Gastrocnemius medialis (tissue), 4 donors: ENCODE data around the gene KERA.

Experiments
- POLR2A ChIP-seq, 2 donors: fragments of 450-650 bp; IDR thresholded peaks; one replicate each; pipeline ENCODE4 v1.6.1; 2017; ENCODE audit warnings: antibody characterized with exemption in 2 of 2, mild to moderate bottlenecking in 2 of 2, moderate library complexity in 2 of 2
- TF ChIP-seq, protein P1 (sequence below), 5 experiments: fragments of 450-650 bp in 3 of 5; fragments of 200-600 bp in 2 of 5; sonication (generic) in 2 of 5; IDR thresholded peaks in 4 of 5; conservative IDR thresholded peaks in 1 of 5; 1 replicate in 4 of 5; 2 replicates in 1 of 5; pipeline ENCODE4 v1.5.1; 2016 to 2019; ENCODE audit warnings: antibody characterized with exemption in 5 of 5, mild to moderate bottlenecking in 3 of 5, moderate library complexity in 3 of 5

- TF ChIP-seq POLR2A (IDR thresholded peaks at IDR 0.05) = no peak
- TF ChIP-seq, protein P1, sequence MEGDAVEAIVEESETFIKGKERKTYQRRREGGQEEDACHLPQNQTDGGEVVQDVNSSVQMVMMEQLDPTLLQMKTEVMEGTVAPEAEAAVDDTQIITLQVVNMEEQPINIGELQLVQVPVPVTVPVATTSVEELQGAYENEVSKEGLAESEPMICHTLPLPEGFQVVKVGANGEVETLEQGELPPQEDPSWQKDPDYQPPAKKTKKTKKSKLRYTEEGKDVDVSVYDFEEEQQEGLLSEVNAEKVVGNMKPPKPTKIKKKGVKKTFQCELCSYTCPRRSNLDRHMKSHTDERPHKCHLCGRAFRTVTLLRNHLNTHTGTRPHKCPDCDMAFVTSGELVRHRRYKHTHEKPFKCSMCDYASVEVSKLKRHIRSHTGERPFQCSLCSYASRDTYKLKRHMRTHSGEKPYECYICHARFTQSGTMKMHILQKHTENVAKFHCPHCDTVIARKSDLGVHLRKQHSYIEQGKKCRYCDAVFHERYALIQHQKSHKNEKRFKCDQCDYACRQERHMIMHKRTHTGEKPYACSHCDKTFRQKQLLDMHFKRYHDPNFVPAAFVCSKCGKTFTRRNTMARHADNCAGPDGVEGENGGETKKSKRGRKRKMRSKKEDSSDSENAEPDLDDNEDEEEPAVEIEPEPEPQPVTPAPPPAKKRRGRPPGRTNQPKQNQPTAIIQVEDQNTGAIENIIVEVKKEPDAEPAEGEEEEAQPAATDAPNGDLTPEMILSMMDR (IDR thresholded peaks at IDR 0.05 in 4 of 5, conservative IDR thresholded peaks at IDR 0.05 in 1 of 5) = no peak
Observed at GRCh38 chr12:91037276-91037675, 20.5 kb downstream of the KERA start.
